Upper lobe of right lung (tissue), 1 donor: ENCODE data around the gene BRICD5. TPM values are rescaled to one million over a fixed set of nuclear protein-coding genes. Genes with fewer than 3 reads are reported as not detected.

Experiments
- ATAC-seq: fragments of 200-7000 bp; cut with Tn5 transposase; one replicate; pipeline ENCODE4 v1.9.1; 2020; ENCODE audit warnings: mild to moderate bottlenecking, moderate library complexity
- DNase-seq: peaks from one replicate; pipeline ENCODE4 v3.0.0-alpha.2; 2020
- H3K27ac ChIP-seq: fragments of 200-600 bp; one replicate; pipeline ENCODE4 v1.8.0; 2022
- H3K27me3 ChIP-seq: fragments of 200-600 bp; one replicate; pipeline ENCODE4 v1.8.0; 2022; ENCODE audit warnings: mild to moderate bottlenecking
- H3K36me3 ChIP-seq: fragments of 200-600 bp; one replicate; pipeline ENCODE4 v1.8.0; 2022
- H3K4me1 ChIP-seq: fragments of 200-600 bp; one replicate; pipeline ENCODE4 v1.8.0; 2022
- H3K4me3 ChIP-seq: fragments of 200-600 bp; one replicate; pipeline ENCODE4 v1.8.0; 2022; ENCODE audit warnings: mild to moderate bottlenecking
- H3K9me3 ChIP-seq: fragments of 200-600 bp; one replicate; pipeline ENCODE4 v1.8.0; 2022
- intact Hi-C: fragments of 100-400 bp; cut with DNase I; formaldehyde crosslinking; loops from one replicate; pipeline ENCODE4 v1.11.0; 2022
- total RNA-seq: library from RNA; stranded (reverse); fragmentation: NEBNext Ultra II Directional; extraction: Animal tissue kit (Norgen Biotek cat#: 25700); gene quantifications from one replicate; pipeline ENCODE4 v1.2.1, GENCODE V29; 2021
- TF ChIP-seq, protein P1 (sequence below): fragments of 200-600 bp; IDR thresholded peaks from one replicate; pipeline ENCODE4 v1.8.0; 2022; ENCODE audit warnings: antibody characterized with exemption
- donor health status: DM: no; HTN: yes; CAD: no; lungs with severe emphysema.

The BRICD5 gene
- total RNA-seq, 1 donor from 2014 or later: 7.5 TPM

- H3K36me3 ChIP-seq: peaks cover 44% of the 10 kb centered on the region
- intact Hi-C loops: no loop called here
- H3K9me3 ChIP-seq: no peaks in the 10 kb centered on the region
Observed at GRCh38 chr16:2228161-2228824, 17.6 kb upstream of the BRICD5 start.

DNA sequence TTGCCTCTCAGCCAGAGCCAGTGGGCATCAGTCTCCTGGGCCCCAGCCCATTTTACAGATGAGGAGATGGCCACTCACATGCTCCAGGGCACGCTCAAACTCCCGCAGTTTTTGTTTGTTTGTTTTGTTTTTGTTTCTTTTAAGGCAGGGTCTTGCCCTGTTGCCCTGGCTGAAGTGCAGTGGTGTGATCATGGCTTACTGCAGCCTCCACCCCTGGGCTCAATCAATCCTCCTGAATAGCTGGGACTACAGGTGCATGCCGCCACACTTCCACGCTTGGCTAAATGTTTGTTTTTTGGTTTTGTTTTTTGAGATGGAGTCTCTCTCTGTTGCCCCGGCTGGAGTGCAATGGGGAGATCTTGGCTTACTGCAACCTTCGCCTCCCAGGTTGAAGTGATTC lies 16.3 kb upstream of the BRICD5 start:
- TF ChIP-seq, protein P1, sequence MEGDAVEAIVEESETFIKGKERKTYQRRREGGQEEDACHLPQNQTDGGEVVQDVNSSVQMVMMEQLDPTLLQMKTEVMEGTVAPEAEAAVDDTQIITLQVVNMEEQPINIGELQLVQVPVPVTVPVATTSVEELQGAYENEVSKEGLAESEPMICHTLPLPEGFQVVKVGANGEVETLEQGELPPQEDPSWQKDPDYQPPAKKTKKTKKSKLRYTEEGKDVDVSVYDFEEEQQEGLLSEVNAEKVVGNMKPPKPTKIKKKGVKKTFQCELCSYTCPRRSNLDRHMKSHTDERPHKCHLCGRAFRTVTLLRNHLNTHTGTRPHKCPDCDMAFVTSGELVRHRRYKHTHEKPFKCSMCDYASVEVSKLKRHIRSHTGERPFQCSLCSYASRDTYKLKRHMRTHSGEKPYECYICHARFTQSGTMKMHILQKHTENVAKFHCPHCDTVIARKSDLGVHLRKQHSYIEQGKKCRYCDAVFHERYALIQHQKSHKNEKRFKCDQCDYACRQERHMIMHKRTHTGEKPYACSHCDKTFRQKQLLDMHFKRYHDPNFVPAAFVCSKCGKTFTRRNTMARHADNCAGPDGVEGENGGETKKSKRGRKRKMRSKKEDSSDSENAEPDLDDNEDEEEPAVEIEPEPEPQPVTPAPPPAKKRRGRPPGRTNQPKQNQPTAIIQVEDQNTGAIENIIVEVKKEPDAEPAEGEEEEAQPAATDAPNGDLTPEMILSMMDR: no peak
- no peak overlapping the region for H3K4me3 ChIP-seq
- no peak overlapping the region for H3K27ac ChIP-seq
- H3K9me3 ChIP-seq: no peaks in the 10 kb centered on the region
- intact Hi-C loops: no loop called here
- H3K4me1 ChIP-seq: peaks cover 19% of the 10 kb centered on the region
- no peak for ATAC-seq
- DNase-seq: no peak
- H3K36me3 ChIP-seq: peaks cover 31% of the 10 kb centered on the region
- no peaks in the 10 kb centered on the region for H3K27me3 ChIP-seq

More at GRCh38 chr16:2228161-2228824, 17.6 kb upstream of the BRICD5 start:
- Histone ChIP-seq H3K4me3 (no peak overlapping the region), H3K27me3 (no peaks in the 10 kb centered on the region), H3K4me1 (peaks cover 19% of the 10 kb centered on the region), H3K27ac (no peak overlapping the region)
- DNase-seq: no peak
- TF ChIP-seq, protein P1: no peak
- no peak for ATAC-seq

GRCh38 chr16:2226245-2226793 lies 15.7 kb upstream of the BRICD5 start:
- no peak for ATAC-seq
- no peaks in the 10 kb centered on the region for H3K27me3 ChIP-seq
- no peak for DNase-seq
- peaks cover 25% of the 10 kb centered on the region for H3K36me3 ChIP-seq
- H3K27ac ChIP-seq: no peak overlapping the region
- H3K4me3 ChIP-seq: no peak overlapping the region
- no peaks in the 10 kb centered on the region for H3K9me3 ChIP-seq
- H3K4me1 ChIP-seq: peaks cover 19% of the 10 kb centered on the region
- intact Hi-C loops: no loop called here
- TF ChIP-seq, protein P1: no peak

- TF ChIP-seq, protein P1: no peak
- peaks cover 19% of the 10 kb centered on the region for H3K4me1 ChIP-seq
- ATAC-seq (peak; percentile 56), DNase-seq (no peak)
- intact Hi-C loops: no loop called here
- H3K27ac ChIP-seq: peak overlapping the region; percentile 84
- H3K4me3 ChIP-seq: peak overlapping the region; percentile 76
- H3K27me3 ChIP-seq: no peaks in the 10 kb centered on the region
- H3K9me3 ChIP-seq: no peaks in the 10 kb centered on the region
- H3K36me3 ChIP-seq: peaks cover 10% of the 10 kb centered on the region
Observed at GRCh38 chr16:2223942-2224486, 13.4 kb upstream of the BRICD5 start.

DNA sequence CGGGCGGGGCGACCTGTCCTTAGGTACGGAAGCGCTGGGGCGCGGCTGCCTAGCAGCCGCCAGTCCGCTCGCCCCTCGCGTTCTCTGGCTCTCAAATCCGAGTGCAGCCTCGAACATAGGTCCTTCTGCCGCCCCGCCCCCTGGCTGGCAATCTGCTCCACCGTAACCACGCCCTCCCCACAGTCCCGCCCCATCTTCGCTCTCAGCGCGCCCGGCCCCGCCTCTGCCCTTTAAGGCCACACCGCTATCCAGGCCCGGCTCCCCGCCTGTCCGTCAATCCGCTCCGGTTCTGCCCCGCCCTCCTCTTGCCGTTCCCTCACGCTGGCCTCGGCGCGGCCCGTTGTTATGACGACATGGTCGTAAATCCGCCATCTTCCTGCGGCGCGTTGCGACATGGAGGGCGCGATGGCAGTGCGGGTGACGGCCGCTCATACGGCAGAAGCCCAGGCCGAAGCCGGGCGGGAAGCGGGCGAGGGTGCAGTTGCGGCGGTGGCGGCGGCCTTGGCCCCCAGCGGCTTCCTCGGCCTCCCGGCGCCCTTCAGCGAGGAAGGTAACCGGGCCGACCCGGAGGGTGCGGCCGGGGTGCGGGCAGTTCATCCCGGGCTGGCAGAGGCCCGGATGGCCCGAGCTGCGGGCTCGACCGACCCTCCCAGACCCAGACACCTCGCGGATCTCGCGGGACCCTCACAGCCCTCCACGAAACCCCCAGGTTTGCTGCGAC lies 12.7 kb upstream of the BRICD5 start, which contains the start of gene E4F1:
Gene E4F1, plus strand, starts transcription at position 371 of the 721 bp plus-strand sequence. Its CDS starts 23 bp downstream, at position 394.
- no peaks in the 10 kb centered on the region for H3K27me3 ChIP-seq
- TF ChIP-seq, protein P1: no peak
- peaks cover 19% of the 10 kb centered on the region for H3K4me1 ChIP-seq
- peak within 1 kb of the TSS; percentile 84 for H3K27ac ChIP-seq
- H3K4me3 ChIP-seq: peak within 1 kb of the TSS; percentile 76
- peak; percentile 99 for ATAC-seq
- no peaks in the 10 kb centered on the region for H3K9me3 ChIP-seq
- H3K36me3 ChIP-seq: peaks cover 4% of the 10 kb centered on the region
- peak; percentile 100 for DNase-seq
- intact Hi-C loops: no loop called here
